ENCODE data around the gene NTN1.

Gene NTN1

DNA sequence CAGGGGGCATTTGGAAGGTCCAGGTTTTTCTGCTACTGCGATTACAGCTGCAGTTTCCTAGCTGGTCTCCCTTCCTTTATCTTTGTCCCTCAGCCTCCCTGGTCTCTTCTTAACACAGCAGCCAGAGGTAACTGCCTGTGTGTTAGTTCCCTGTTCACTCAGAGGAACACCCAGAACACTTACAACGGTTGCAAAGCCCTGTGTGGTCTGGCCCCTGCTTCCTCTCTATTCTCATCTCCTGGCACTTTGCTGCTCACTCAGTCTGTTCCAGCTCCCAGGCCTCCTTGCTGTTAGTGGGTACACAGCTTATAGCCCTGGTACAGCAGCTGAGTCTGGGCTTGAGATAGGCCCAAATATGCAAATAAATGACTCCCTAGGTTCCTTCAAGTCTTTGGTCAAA lies 16.4 kb downstream of the NTN1 start:
- ATAC-seq (no peak), DNase-seq (no peak)

DNA sequence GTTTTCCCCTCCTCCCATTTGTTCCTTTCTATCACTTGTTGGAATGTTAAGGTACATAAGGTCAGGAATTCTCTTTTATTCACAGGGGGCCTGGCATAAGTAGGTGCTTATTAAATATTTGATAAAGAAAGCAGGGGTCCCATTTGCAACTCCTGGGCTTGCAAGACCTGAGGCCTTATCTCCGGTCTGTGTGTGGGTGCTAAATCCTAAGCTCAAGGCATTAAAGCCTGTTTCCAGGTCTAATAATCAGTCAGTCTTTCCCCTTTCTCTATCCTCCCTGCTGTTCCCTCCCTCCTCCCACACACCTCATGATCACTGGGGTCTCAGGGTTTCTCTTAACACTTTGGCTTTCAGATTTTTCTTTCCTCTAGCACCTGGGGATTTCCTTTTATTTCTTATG lies 17.1 kb downstream of the NTN1 start:
- no peak for ATAC-seq
- DNase-seq = no peak

DNA sequence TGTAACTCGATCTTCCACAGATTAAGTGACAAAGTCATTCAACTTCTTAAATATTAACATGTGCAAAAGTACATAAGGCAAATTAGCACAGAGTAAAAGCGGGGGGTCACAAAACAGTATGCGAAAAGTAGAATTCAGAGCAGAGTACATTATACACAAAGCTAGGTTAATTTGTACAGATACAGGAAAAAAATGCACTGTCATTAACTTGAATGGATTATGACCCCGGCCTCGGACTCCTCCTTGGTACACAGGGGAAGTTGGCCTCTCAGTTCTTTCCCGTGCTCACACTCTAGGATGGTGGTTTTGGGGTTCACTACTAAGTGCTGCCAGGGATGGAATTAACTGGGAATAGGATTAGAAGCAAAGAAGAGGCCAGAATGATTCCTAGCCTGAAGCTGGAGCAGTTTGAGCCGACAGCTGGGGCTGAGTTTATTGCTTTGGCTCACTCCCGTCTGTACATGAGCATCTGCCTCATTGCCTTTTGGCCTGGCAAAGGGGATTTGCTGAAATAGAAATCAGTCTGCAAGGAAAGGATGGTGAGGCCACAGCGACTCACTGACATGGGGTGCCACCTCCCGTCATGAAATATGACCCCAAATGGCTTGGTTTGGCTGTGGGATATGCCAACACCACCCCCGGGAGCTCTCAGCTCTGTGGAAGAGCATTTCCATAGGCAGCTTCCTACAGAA lies 23.6 kb downstream of the NTN1 start:
- DNase-seq = no peak
- ATAC-seq = no peak

DNA sequence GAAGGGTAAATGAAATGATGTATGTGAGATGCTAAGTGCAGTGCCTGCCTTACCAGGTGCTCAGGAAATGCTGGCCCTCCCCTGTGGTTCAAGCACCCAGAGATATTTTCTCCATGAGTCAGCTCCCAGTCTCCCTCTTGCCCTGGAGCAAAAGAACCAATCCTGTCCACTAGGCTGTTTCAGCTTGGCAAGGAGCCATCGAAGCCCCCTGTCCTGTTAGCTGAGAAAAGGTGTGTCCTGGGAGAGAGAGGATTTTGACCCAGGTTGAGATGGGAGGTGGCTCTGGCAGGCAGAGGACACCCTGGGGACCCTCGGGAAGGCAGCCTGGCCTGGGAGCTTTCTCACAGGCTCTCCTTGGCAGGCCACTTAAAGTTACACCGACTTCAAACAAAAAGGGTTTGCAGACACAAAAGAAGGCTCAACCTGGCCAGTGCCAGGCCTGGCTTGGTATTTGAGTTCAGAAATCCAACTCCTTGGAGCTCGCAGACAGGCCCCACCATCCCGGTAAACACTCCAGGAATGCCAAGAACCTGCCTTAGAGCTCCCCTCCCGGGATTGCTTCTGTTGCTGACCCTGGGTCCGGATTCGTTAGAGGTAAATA lies 29.6 kb downstream of the NTN1 start:
- DNase-seq (no peak), ATAC-seq (no peak)

DNA sequence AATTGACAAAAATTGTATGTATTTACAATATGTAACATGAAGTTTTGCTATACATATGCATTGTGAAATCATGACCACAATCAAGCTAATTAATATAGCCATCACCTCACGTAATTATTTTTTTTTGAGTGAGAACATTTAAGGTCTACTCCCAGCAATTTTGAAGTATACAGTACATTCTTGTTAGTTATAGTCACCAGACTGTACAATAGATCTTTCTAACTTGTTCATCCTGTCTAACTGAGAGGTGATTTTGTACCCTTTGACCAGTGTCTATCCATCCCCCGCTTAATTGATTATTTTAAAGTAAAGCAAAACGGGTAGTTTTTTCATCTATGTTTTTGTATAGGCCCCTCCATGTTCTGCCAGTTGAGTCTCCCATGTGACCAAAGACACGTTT lies 30.3 kb downstream of the NTN1 start:
- DNase-seq = no peak
- ATAC-seq = no peak

GRCh38 chr17:9052921-9053320 lies 31.6 kb downstream of the NTN1 start:
- DNase-seq = no peak
- no peak for ATAC-seq

- no peak for ATAC-seq
- no peak for DNase-seq
Measured at GRCh38 chr17:9053406-9053805, 32.1 kb downstream of the NTN1 start.

GRCh38 chr17:9054126-9054975 lies 33.0 kb downstream of the NTN1 start:
- ATAC-seq = no peak
- DNase-seq = no peak

- no peak for ATAC-seq
- DNase-seq = no peak
Measured at GRCh38 chr17:9055281-9055680, 34.0 kb downstream of the NTN1 start.

DNA sequence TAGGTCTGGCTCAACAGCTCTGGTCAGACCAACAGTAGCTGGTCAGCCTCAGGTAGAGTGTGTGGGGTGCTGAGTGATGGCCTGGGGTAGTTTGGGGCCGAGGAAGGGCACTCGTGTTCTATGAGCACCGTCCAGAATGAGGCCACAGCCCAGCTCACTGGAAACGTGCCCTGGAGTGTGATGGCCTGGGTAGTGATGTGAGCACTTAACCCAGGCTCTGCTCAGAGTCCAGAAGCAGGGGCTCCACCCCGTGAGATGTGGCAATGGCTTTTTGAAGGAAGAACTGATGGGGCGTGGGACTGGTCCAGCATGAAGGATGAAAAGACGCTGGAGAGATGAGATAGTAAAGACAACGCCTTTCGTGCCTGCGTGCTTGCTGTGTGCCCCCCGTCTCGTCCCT lies 35.3 kb downstream of the NTN1 start:
- ATAC-seq (no peak), DNase-seq (no peak)

- no peak for DNase-seq
- ATAC-seq = no peak
Measured at GRCh38 chr17:9057310-9057709, 36.0 kb downstream of the NTN1 start.

DNA sequence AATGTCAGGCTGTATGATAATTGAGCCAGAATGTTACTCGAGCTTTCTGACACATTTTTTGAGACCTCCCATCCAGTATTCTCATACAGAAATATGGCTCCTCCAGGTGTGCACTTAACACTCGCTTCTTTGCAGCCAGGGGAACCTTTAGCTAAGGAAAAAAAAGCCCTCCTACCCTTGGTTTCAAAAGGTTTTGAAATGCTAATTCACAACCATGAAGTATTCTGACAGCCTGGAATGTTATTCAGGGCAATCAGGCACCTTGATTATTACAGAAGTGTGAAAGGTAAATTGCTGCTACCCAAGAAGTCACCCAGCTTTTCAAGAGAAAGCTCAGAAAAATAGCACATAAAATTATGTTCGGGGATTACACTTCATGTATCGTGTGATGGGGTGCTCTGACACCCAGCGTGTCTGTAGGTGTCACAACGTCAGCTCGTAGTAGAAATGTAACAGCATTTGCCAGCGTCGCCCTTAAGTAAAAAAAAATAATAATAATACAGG lies 41.1 kb downstream of the NTN1 start:
- ATAC-seq (no peak), DNase-seq (no peak)

- ATAC-seq (no peak), DNase-seq (no peak)
Measured at GRCh38 chr17:9064311-9064834, 43.1 kb downstream of the NTN1 start.

GRCh38 chr17:9071016-9071415 lies 49.7 kb downstream of the NTN1 start:
- ATAC-seq = no peak
- DNase-seq = no peak

GRCh38 chr17:9071811-9072498 lies 50.6 kb downstream of the NTN1 start:
- no peak for ATAC-seq

GRCh38 chr17:9072696-9073339 lies 51.5 kb downstream of the NTN1 start:
- ATAC-seq = no peak

More at GRCh38 chr17:9071811-9072498, 50.6 kb downstream of the NTN1 start:
- no peak for DNase-seq

DNA sequence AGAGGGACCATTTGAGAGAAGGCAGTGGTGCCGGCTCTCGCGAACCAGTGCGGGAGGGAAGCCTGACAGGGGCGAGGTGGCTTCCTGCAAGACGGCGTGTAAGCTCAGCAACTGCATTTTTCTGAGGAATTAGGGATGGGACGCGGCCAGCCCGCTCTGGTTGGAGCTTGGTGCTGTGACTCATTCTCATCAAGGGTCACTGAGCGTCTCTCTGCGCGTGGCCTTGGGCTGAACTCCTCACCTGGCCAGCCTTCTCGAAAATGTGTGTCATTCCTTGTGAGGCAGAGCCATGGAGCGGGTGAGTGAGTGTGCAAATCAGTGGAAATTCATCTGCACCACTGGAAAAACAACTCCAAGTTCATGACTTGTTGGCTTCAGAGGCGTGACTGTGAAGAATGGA lies 52.8 kb downstream of the NTN1 start:
- ATAC-seq (no peak), DNase-seq (no peak)

More at GRCh38 chr17:9072696-9073339, 51.5 kb downstream of the NTN1 start:
- no peak for DNase-seq

GRCh38 chr17:9079461-9080103 lies 58.3 kb downstream of the NTN1 start:
- DNase-seq (no peak), ATAC-seq (no peak)

- no peak for ATAC-seq
- no peak for DNase-seq
Measured at GRCh38 chr17:9080296-9080914, 59.1 kb downstream of the NTN1 start.

- ATAC-seq (no peak), DNase-seq (no peak)
Measured at GRCh38 chr17:9080983-9081382, 59.7 kb downstream of the NTN1 start.

DNA sequence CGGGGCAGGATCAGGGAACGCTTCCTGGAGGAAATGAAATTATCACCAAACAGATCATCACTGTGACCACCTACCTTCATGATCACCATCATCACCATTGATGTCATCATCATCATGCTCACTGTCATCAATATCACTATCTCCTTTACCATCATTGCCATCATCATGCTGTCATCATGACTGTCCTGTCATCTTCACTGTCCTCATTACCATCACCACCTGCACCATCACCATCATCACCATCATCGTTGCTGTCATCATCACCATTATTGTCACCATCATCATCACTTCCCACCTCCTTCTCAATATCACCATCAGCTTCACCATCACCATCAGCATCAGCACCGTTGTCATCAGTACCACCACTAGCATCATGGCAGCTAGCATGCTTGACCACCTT lies 65.3 kb downstream of the NTN1 start:
- ATAC-seq = no peak
- DNase-seq = no peak
